MM.1S (cell line): ENCODE data around the gene MYRFL.

Source experiments
- EZH2 ChIP-seq: fragments of 300-600 bp; sonication (generic); optimal IDR thresholded peaks from 2 replicates; pipeline ENCODE3; 2017; ENCODE audit warnings: low read depth, mild to moderate bottlenecking, antibody characterized with exemption, low read length, mixed read lengths
- EZH2phosphoT487 ChIP-seq: fragments of 300-600 bp; sonication (generic); IDR thresholded peaks from 2 replicates; pipeline ENCODE4 v1.6.1; 2018; ENCODE audit warnings: antibody characterized with exemption, low read length
- TF ChIP-seq, protein P1 (sequence below): fragments of 300-600 bp; sonication (generic); IDR thresholded peaks from 2 replicates; pipeline ENCODE4 v1.5.1; 2016; ENCODE audit warnings: antibody characterized with exemption, low read length, mixed read lengths

- TF ChIP-seq, protein P1, sequence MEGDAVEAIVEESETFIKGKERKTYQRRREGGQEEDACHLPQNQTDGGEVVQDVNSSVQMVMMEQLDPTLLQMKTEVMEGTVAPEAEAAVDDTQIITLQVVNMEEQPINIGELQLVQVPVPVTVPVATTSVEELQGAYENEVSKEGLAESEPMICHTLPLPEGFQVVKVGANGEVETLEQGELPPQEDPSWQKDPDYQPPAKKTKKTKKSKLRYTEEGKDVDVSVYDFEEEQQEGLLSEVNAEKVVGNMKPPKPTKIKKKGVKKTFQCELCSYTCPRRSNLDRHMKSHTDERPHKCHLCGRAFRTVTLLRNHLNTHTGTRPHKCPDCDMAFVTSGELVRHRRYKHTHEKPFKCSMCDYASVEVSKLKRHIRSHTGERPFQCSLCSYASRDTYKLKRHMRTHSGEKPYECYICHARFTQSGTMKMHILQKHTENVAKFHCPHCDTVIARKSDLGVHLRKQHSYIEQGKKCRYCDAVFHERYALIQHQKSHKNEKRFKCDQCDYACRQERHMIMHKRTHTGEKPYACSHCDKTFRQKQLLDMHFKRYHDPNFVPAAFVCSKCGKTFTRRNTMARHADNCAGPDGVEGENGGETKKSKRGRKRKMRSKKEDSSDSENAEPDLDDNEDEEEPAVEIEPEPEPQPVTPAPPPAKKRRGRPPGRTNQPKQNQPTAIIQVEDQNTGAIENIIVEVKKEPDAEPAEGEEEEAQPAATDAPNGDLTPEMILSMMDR: no peak
- TF ChIP-seq EZH2: no peak
- no peak for TF ChIP-seq EZH2phosphoT487
These were observed 11.0 kb downstream of the MYRFL start for GRCh38 chr12:69836015-69836414.
